Esophagus squamous epithelium (tissue), 5 donors: ENCODE data around the gene SAPCD2. TPM values are rescaled to one million over a fixed set of nuclear protein-coding genes. Genes with fewer than 3 reads are reported as not detected.

Experiments used
- DNase-seq: peaks from one replicate; lab custom pipeline; 2025; lab: John Stamatoyannopoulos, UW
- H3K27ac ChIP-seq, 4 donors: fragments of 200-600 bp; sonication (generic); one replicate each; pipeline ENCODE4 v1.5.1; 2016 to 2019; ENCODE audit warnings: mild to moderate bottlenecking in 1 of 4
- H3K27me3 ChIP-seq, 4 donors: fragments of 200-600 bp; sonication (generic); 1 replicate in 3 of 4; 2 replicates in 1 of 4; pipeline versions ENCODE4 v1.5.1 to v1.6.0; 2017 to 2021; ENCODE audit warnings: antibody characterized with exemption in 1 of 4
- H3K36me3 ChIP-seq, 3 donors: fragments of 200-600 bp; sonication (generic); one replicate each; pipeline ENCODE4 v1.5.1; 2016 to 2019
- H3K4me1 ChIP-seq, 3 donors: fragments of 200-600 bp; sonication (generic); one replicate each; pipeline ENCODE4 v1.5.1; 2017 to 2019
- H3K4me3 ChIP-seq, 4 donors: fragments of 200-600 bp; sonication (generic); 1 replicate in 3 of 4; 2 replicates in 1 of 4; pipeline ENCODE4 v1.5.1; 2016 to 2019; ENCODE audit warnings: mild to moderate bottlenecking in 2 of 4, moderate library complexity in 1 of 4
- H3K9me3 ChIP-seq, 3 donors: fragments of 200-600 bp; sonication (generic); one replicate each; pipeline ENCODE4 v1.5.1; 2016 to 2019
- POLR2A ChIP-seq, 4 donors: fragments of 450-650 bp; IDR thresholded peaks; one replicate each; pipeline ENCODE4 v1.6.1; 2017; ENCODE audit warnings: antibody characterized with exemption in 4 of 4, mild to moderate bottlenecking in 4 of 4, moderate library complexity in 3 of 4
- WGBS, 2 donors: methylation state at CpG; one replicate each; pipeline ENCODE4 v1.1.5; 2018; 5-methylcytosine and 5-hydroxymethylcytosine counted together
- intact Hi-C: fragments of 100-400 bp; cut with DNase I; formaldehyde crosslinking; loops from one replicate; pipeline ENCODE4 v1.15.0; 2022
- total RNA-seq, 4 donors: library from RNA; depleted of rRNA; stranded (reverse); fragments of >200 nt; gene quantifications; one replicate each; pipeline ENCODE4 v1.1.0, GENCODE V29; 2016
- TF ChIP-seq, protein P1 (sequence below), 6 experiments: fragments of 450-650 bp in 4 of 6; fragments of 200-600 bp in 2 of 6; sonication (generic) in 2 of 6; IDR thresholded peaks; one replicate each; pipeline ENCODE4 v1.5.1; 2016 to 2019; ENCODE audit warnings: antibody characterized with exemption in 6 of 6, mild to moderate bottlenecking in 4 of 6, moderate library complexity in 4 of 6
- donor health status: DM: yes; HTN: yes; CAD: no.

Gene SAPCD2
- total RNA-seq, 4 donors from 2014 or later = 8.2 to 21.2 (median 14.7) TPM

DNA sequence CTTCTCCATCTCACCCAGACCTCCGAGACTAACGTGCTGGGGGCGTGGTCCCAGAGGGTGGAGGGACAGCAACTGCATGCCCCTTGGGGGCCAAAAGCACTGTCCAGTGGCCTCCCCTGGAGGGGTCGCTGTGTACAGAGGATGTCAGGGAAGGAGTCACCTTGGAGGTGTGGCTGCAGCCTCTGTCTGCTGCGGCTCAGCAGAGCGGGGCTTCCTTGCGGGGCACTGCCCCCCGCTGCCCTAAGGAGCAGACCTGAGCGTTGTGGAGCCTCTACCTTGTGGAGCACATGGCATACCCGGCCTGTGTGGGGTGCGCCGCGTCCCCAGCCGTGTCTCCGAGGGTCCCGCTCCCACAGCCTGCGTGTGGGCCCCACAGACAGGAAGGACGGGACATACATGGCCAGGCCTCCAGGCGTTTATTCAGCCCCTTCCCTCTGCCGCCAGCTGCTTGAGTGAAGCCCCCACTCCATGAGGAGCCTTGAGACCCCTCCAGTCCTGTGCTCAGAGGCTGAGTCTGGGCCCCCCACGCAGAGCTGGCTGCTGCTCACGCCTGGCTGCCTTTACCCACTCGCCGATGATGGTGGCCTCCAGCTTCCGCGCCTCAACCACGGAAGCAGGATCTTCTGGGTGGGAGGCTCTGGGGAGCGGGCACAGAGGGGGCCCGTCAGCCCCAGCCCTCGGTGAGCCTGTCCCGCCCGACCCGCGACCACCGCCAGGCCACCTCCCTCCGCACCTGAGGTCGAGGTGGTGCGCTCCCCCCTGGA is 40.0 kb upstream of the SAPCD2 start:
- Histone ChIP-seq H3K27ac (no peak overlapping the region), H3K9me3 (no peaks in the 10 kb centered on the region), H3K4me3 (no peak overlapping the region), H3K36me3 (peaks cover 27 to 81% (median 29%) of the 10 kb centered on the region in 3 donors), H3K4me1 (peaks cover 13 to 20% (median 14%) of the 10 kb centered on the region in 3 donors), H3K27me3 (peaks cover 0 to 2% (median 0%) of the 10 kb centered on the region in 4 donors)
- no peak for DNase-seq
- 86 to 87% methylated on average over 6 to 27 of the region's 38 CpGs for WGBS, 2 donors
- intact Hi-C loops = no loop called here
- TF ChIP-seq, protein P1, sequence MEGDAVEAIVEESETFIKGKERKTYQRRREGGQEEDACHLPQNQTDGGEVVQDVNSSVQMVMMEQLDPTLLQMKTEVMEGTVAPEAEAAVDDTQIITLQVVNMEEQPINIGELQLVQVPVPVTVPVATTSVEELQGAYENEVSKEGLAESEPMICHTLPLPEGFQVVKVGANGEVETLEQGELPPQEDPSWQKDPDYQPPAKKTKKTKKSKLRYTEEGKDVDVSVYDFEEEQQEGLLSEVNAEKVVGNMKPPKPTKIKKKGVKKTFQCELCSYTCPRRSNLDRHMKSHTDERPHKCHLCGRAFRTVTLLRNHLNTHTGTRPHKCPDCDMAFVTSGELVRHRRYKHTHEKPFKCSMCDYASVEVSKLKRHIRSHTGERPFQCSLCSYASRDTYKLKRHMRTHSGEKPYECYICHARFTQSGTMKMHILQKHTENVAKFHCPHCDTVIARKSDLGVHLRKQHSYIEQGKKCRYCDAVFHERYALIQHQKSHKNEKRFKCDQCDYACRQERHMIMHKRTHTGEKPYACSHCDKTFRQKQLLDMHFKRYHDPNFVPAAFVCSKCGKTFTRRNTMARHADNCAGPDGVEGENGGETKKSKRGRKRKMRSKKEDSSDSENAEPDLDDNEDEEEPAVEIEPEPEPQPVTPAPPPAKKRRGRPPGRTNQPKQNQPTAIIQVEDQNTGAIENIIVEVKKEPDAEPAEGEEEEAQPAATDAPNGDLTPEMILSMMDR (IDR thresholded peaks at IDR 0.05) = no peak
- no peak for TF ChIP-seq POLR2A (IDR thresholded peaks at IDR 0.05)

- Histone ChIP-seq H3K36me3 (peaks cover 27 to 90% (median 34%) of the 10 kb centered on the region in 3 donors), H3K9me3 (no peaks in the 10 kb centered on the region), H3K4me1 (peaks cover 7 to 13% (median 7%) of the 10 kb centered on the region in 3 donors), H3K27ac (no peak overlapping the region), H3K27me3 (no peaks in the 10 kb centered on the region), H3K4me3 (no peak overlapping the region)
- no peak for TF ChIP-seq POLR2A (IDR thresholded peaks at IDR 0.05)
- TF ChIP-seq, protein P1 (IDR thresholded peaks at IDR 0.05) = no peak
- intact Hi-C loops = no loop called here
- DNase-seq = no peak
- WGBS, 2 donors = 66 to 80% methylated on average over 7 to 11 of the region's 34 CpGs
Observed at GRCh38 chr9:137109250-137110146, 39.1 kb upstream of the SAPCD2 start.

GRCh38 chr9:137108608-137109249 is 38.4 kb upstream of the SAPCD2 start:
- DNase-seq = no peak
- no peaks in the 10 kb centered on the region for H3K27me3 ChIP-seq
- no peak overlapping the region for H3K27ac ChIP-seq
- no peaks in the 10 kb centered on the region for H3K9me3 ChIP-seq
- no peak overlapping the region for H3K4me3 ChIP-seq
- peaks cover 30 to 97% (median 38%) of the 10 kb centered on the region in 3 donors for H3K36me3 ChIP-seq
- 95 to 100% methylated on average over 3 to 4 of the region's 29 CpGs for WGBS, 2 donors
- H3K4me1 ChIP-seq = peaks cover 6 to 11% (median 6%) of the 10 kb centered on the region in 3 donors
- TF ChIP-seq POLR2A (IDR thresholded peaks at IDR 0.05) = no peak
- TF ChIP-seq, protein P1 (IDR thresholded peaks at IDR 0.05) = no peak
- intact Hi-C loops = no loop called here

GRCh38 chr9:137107982-137108381 is 37.6 kb upstream of the SAPCD2 start:
- DNase-seq = no peak
- TF ChIP-seq, protein P1 (IDR thresholded peaks at IDR 0.05) = no peak
- no peak for TF ChIP-seq POLR2A (IDR thresholded peaks at IDR 0.05)

More at GRCh38 chr9:137107982-137108381, 37.6 kb upstream of the SAPCD2 start:
- Histone ChIP-seq H3K4me3 (no peak overlapping the region), H3K4me1 (peaks cover 0 to 4% (median 0%) of the 10 kb centered on the region in 3 donors), H3K27me3 (no peaks in the 10 kb centered on the region), H3K36me3 (peaks cover 37 to 100% (median 45%) of the 10 kb centered on the region in 3 donors), H3K9me3 (no peaks in the 10 kb centered on the region), H3K27ac (no peak overlapping the region)
- WGBS, 2 donors = 94 to 97% methylated on average over 6 to 9 of the region's 17 CpGs
- intact Hi-C loops = no loop called here
